ENCODE data around the gene FXYD1. TPM values are rescaled to one million over a fixed set of nuclear protein-coding genes. Genes with fewer than 3 reads are reported as not detected.
"Not testable (repeated sequence)": the region's sequence is repeated elsewhere in the genome, so short reads cannot be mapped to it uniquely, and the experiment has no call there.

FXYD1 gene
- total RNA-seq, 2 experiments from 2014 or later = 2.3 to 2.8 TPM

GRCh38 chr19:35153129-35153522, 14.5 kb downstream of the FXYD1 start:
- Mint-ChIP-seq H3K36me3 (peaks cover 34% of the 10 kb centered on the region), H3K4me1 (ENCODE audit: low read depth) (peaks cover 34% of the 10 kb centered on the region), H3K27ac (peak overlapping the region; percentile 55), H3K4me3 (peak overlapping the region; percentile 98)
- POLR2A ChIA-PET = interaction anchor here (0.8 to 2.4 kb wide), 3 partner anchors 11 to 83 kb away, joined by 3 to 20 read pairs (median 5); no protein-coding TSS in a partner anchor
- H3K9me3 Mint-ChIP-seq; H3K27me3 Mint-ChIP-seq; DNase-seq; intact Hi-C loops (cut with micrococcal nuclease): not testable (repeated sequence)
- CTCF ChIA-PET = interaction anchor here (0.7 to 4.6 kb wide), 9 partner anchors 9 to 109 kb away, joined by 3 to 81 read pairs (median 6); partner anchors contain the start of genes FXYD7 and LGI4

- POLR2A ChIA-PET = interaction anchor here (0.6 to 2.4 kb wide), 8 partner anchors 12 to 152 kb away, joined by 3 to 20 read pairs (median 4); no protein-coding TSS in a partner anchor
- Mint-ChIP-seq H3K4me1 (ENCODE audit: low read depth) (peaks cover 42% of the 10 kb centered on the region), H3K27me3 (no peaks in the 10 kb centered on the region), H3K4me3 (peak overlapping the region; percentile 98), H3K27ac (peak overlapping the region; percentile 99), H3K9me3 (no peaks in the 10 kb centered on the region), H3K36me3 (peaks cover 42% of the 10 kb centered on the region)
- CTCF ChIA-PET = interaction anchor here (0.5 to 4.6 kb wide), 18 partner anchors 9 to 395 kb away, joined by 3 to 81 read pairs (median 3); partner anchors contain the start of genes FXYD7 and LGI4
- intact Hi-C loops (cut with micrococcal nuclease) = loop anchor here (2.0 kb wide), 1 partner anchor 115 kb away; the partner anchor contains the start of gene USF2
- DNase-seq = peak; percentile 86
These were observed 15.3 kb downstream of the FXYD1 start for GRCh38 chr19:35153701-35154524.

GRCh38 chr19:35154525-35155406, 16.1 kb downstream of the FXYD1 start, which contains the start of gene FXYD5:
Gene FXYD5, plus strand, starts transcription at chr19:35154735. Its CDS starts 816 bp downstream, at chr19:35155551.
- no peaks in the 10 kb centered on the region for H3K9me3 Mint-ChIP-seq

GRCh38 chr19:35155441-35155840, 16.8 kb downstream of the FXYD1 start:
- peak; percentile 61 for DNase-seq
- intact Hi-C loops (cut with micrococcal nuclease) = loop anchor here (1.0 to 2.0 kb wide), 3 partner anchors 59 to 113 kb away; partner anchors contain the start of gene USF2
- ChIA-PET CTCF (interaction anchor here (4.6 kb wide), 1 partner anchor 12 kb away, joined by 81 read pairs; the partner anchor contains the start of gene FXYD7), POLR2A (interaction anchor here (0.8 to 2.4 kb wide), 3 partner anchors 14 to 59 kb away, joined by 4 to 20 read pairs (median 6); no protein-coding TSS in a partner anchor)
- peaks cover 51% of the 10 kb centered on the region for H3K4me1 Mint-ChIP-seq (ENCODE audit: low read depth)
- peaks cover under 1% of the 10 kb centered on the region for H3K9me3 Mint-ChIP-seq
- no peaks in the 10 kb centered on the region for H3K27me3 Mint-ChIP-seq
- peaks cover 56% of the 10 kb centered on the region for H3K36me3 Mint-ChIP-seq
- peak overlapping the region; percentile 98 for H3K4me3 Mint-ChIP-seq
- H3K27ac Mint-ChIP-seq = peak overlapping the region; percentile 99

More at GRCh38 chr19:35154525-35155406, 16.1 kb downstream of the FXYD1 start, which contains the start of gene FXYD5:
- H3K27me3 Mint-ChIP-seq = no peaks in the 10 kb centered on the region
- H3K4me3 Mint-ChIP-seq = peak within 1 kb of the TSS; percentile 98
- H3K4me1 Mint-ChIP-seq (ENCODE audit: low read depth) = peaks cover 50% of the 10 kb centered on the region
- intact Hi-C loops (cut with micrococcal nuclease) = loop anchor here (1.0 to 2.0 kb wide), 3 partner anchors 60 to 114 kb away; partner anchors contain the start of gene USF2
- ChIA-PET POLR2A (interaction anchor here (0.6 to 2.4 kb wide), 7 partner anchors 13 to 153 kb away, joined by 3 to 20 read pairs (median 5); no protein-coding TSS in a partner anchor), CTCF (interaction anchor here (0.5 to 4.6 kb wide), 13 partner anchors 8 to 394 kb away, joined by 3 to 81 read pairs (median 4); partner anchors contain the start of genes FXYD7 and LGI4)
- peaks cover 51% of the 10 kb centered on the region for H3K36me3 Mint-ChIP-seq
- peak; percentile 93 for DNase-seq
- H3K27ac Mint-ChIP-seq = peak within 1 kb of the TSS; percentile 99

- CTCF ChIA-PET = no interaction called here
- POLR2A ChIA-PET = no interaction called here
- Mint-ChIP-seq H3K4me1 (ENCODE audit: low read depth) (peaks cover 53% of the 10 kb centered on the region), H3K4me3 (peak overlapping the region; percentile 98), H3K27ac (peak overlapping the region; percentile 99), H3K36me3 (peaks cover 63% of the 10 kb centered on the region), H3K27me3 (no peaks in the 10 kb centered on the region), H3K9me3 (peaks cover 2% of the 10 kb centered on the region)
- no peak for DNase-seq
- intact Hi-C loops (cut with micrococcal nuclease) = loop anchor here (1.0 to 2.0 kb wide), 3 partner anchors 58 to 113 kb away; partner anchors contain the start of gene USF2
These were observed 17.5 kb downstream of the FXYD1 start for GRCh38 chr19:35155981-35156672.

- ChIA-PET CTCF (no interaction called here), POLR2A (no interaction called here)
- no peak for DNase-seq
- peaks cover 58% of the 10 kb centered on the region for H3K4me1 Mint-ChIP-seq (ENCODE audit: low read depth)
- H3K9me3 Mint-ChIP-seq = peaks cover 5% of the 10 kb centered on the region
- H3K4me3 Mint-ChIP-seq = peak overlapping the region; percentile 98
- H3K27ac Mint-ChIP-seq = peak overlapping the region; percentile 99
- peaks cover 68% of the 10 kb centered on the region for H3K36me3 Mint-ChIP-seq
- no peaks in the 10 kb centered on the region for H3K27me3 Mint-ChIP-seq
- intact Hi-C loops (cut with micrococcal nuclease) = no loop called here
These were observed 18.0 kb downstream of the FXYD1 start for GRCh38 chr19:35156673-35157014.

- peaks cover 61% of the 10 kb centered on the region for H3K4me1 Mint-ChIP-seq (ENCODE audit: low read depth)
- ChIA-PET POLR2A (no interaction called here), CTCF (interaction anchor here (1.3 to 2.0 kb wide), 2 partner anchors 15 to 22 kb away, joined by 4 to 6 read pairs; partner anchors contain the start of gene FXYD7)
- DNase-seq = no peak
- peaks cover 76% of the 10 kb centered on the region for H3K36me3 Mint-ChIP-seq
- peak overlapping the region; percentile 99 for H3K27ac Mint-ChIP-seq
- intact Hi-C loops (cut with micrococcal nuclease) = no loop called here
- H3K27me3 Mint-ChIP-seq = no peaks in the 10 kb centered on the region
- peak overlapping the region; percentile 98 for H3K4me3 Mint-ChIP-seq
- peaks cover 11% of the 10 kb centered on the region for H3K9me3 Mint-ChIP-seq
These were observed 18.8 kb downstream of the FXYD1 start for GRCh38 chr19:35157431-35157830.

GRCh38 chr19:35159606-35160005, 21.0 kb downstream of the FXYD1 start:
- Mint-ChIP-seq H3K27me3 (no peaks in the 10 kb centered on the region), H3K36me3 (peaks cover 97% of the 10 kb centered on the region), H3K4me1 (ENCODE audit: low read depth) (peaks cover 57% of the 10 kb centered on the region), H3K27ac (peak overlapping the region; percentile 14), H3K9me3 (peaks cover 24% of the 10 kb centered on the region), H3K4me3 (no peak overlapping the region)
- no peak for DNase-seq
- POLR2A ChIA-PET = interaction anchor here (5.2 kb wide), 1 partner anchor 12 kb away, joined by 15 read pairs; no protein-coding TSS in a partner anchor
- intact Hi-C loops (cut with micrococcal nuclease) = no loop called here
- CTCF ChIA-PET = interaction anchor here (1.0 kb wide), 1 partner anchor 18 kb away, joined by 4 read pairs; no protein-coding TSS in a partner anchor

- ChIA-PET CTCF (interaction anchor here (1.0 to 2.4 kb wide), 4 partner anchors 19 to 94 kb away, joined by 3 to 6 read pairs (median 5); no protein-coding TSS in a partner anchor), POLR2A (interaction anchor here (0.6 to 5.2 kb wide), 2 partner anchors 11 to 34 kb away, joined by 3 to 15 read pairs; no protein-coding TSS in a partner anchor)
- no peak for DNase-seq
- no peaks in the 10 kb centered on the region for H3K27me3 Mint-ChIP-seq
- H3K9me3 Mint-ChIP-seq = peaks cover 35% of the 10 kb centered on the region
- intact Hi-C loops (cut with micrococcal nuclease) = no loop called here
- H3K27ac Mint-ChIP-seq = peak overlapping the region; percentile 35
- peaks cover 61% of the 10 kb centered on the region for H3K4me1 Mint-ChIP-seq (ENCODE audit: low read depth)
- H3K4me3 Mint-ChIP-seq = peak overlapping the region; percentile 44
- H3K36me3 Mint-ChIP-seq = peaks cover 97% of the 10 kb centered on the region
These were observed 22.2 kb downstream of the FXYD1 start for GRCh38 chr19:35160629-35161433.

GRCh38 chr19:35161434-35161743, 22.8 kb downstream of the FXYD1 start:
- H3K27me3 Mint-ChIP-seq = no peaks in the 10 kb centered on the region
- peak overlapping the region; percentile 28 for H3K27ac Mint-ChIP-seq
- peaks cover 61% of the 10 kb centered on the region for H3K4me1 Mint-ChIP-seq (ENCODE audit: low read depth)
- DNase-seq = no peak
- POLR2A ChIA-PET = interaction anchor here (0.6 to 5.2 kb wide), 2 partner anchors 10 to 33 kb away, joined by 3 to 15 read pairs; no protein-coding TSS in a partner anchor
- intact Hi-C loops (cut with micrococcal nuclease) = no loop called here
- no peak overlapping the region for H3K4me3 Mint-ChIP-seq
- peaks cover 40% of the 10 kb centered on the region for H3K9me3 Mint-ChIP-seq
- CTCF ChIA-PET = interaction anchor here (1.2 to 2.4 kb wide), 3 partner anchors 20 to 95 kb away, joined by 3 to 6 read pairs (median 6); no protein-coding TSS in a partner anchor
- H3K36me3 Mint-ChIP-seq = peaks cover 97% of the 10 kb centered on the region

Measured in activated CD4-positive, alpha-beta memory T cell treated with anti-CD3 and anti-CD28 coated beads for 36 hours (primary cell).